Stomach (tissue), 9 donors: ENCODE results near the gene PLXDC1. TPM values are rescaled to one million over a fixed set of nuclear protein-coding genes. Genes with fewer than 3 reads are reported as not detected.

ENCODE experiments used
- DNase-seq, 2 donors: peaks; one replicate each; pipeline versions ENCODE4 v3.0.0 to v3.0.0-alpha.2; 2013 to 2019
- H3K27ac ChIP-seq, 5 donors: fragments of 200-600 bp in 4 of 5; sonication (generic) in 4 of 5; one replicate each; pipeline ENCODE4 v1.5.1; 2013 to 2019; ENCODE audit warnings: mild to moderate bottlenecking in 1 of 5, moderate library complexity in 1 of 5
- H3K27me3 ChIP-seq, 3 donors: fragments of 200-600 bp; sonication (generic); one replicate each; pipeline ENCODE4 v1.5.1; 2017 to 2019; ENCODE audit warnings: mixed run types in 1 of 3
- H3K36me3 ChIP-seq, 4 donors: fragments of 200-600 bp; sonication (generic); 1 replicate in 3 of 4; 2 replicates in 1 of 4; pipeline ENCODE4 v1.5.1; 2016 to 2019
- H3K4me1 ChIP-seq, 4 donors: fragments of 200-600 bp; sonication (generic); one replicate each; pipeline ENCODE4 v1.5.1; 2016 to 2019
- H3K4me3 ChIP-seq, 4 donors: fragments of 200-600 bp; sonication (generic) in 3 of 4; one replicate each; pipeline ENCODE4 v1.5.1; 2016 to 2019; ENCODE audit warnings: mild to moderate bottlenecking in 1 of 4
- H3K9me3 ChIP-seq, 4 donors: fragments of 200-600 bp; sonication (generic); one replicate each; pipeline ENCODE4 v1.5.1; 2016 to 2019
- CTCF ChIP-seq, 7 experiments: fragments of 450-650 bp in 4 of 7; fragments of 200-600 bp in 3 of 7; sonication (generic) in 3 of 7; IDR thresholded peaks; one replicate each; pipeline ENCODE4 v1.5.1; 2016 to 2019; ENCODE audit warnings: antibody characterized with exemption in 7 of 7, control low read depth in 2 of 7, mild to moderate bottlenecking in 1 of 7
- EP300 ChIP-seq: sonication (generic); formaldehyde crosslinking; IDR thresholded peaks from one replicate; pipeline ENCODE4 v1.6.1; 2017; ENCODE audit warnings: antibody characterized with exemption
- POLR2A ChIP-seq, 4 donors: fragments of 450-650 bp; IDR thresholded peaks; one replicate each; pipeline ENCODE4 v1.6.1; 2016; ENCODE audit warnings: antibody characterized with exemption in 4 of 4, control low read depth in 2 of 4, mild to moderate bottlenecking in 1 of 4, moderate library complexity in 1 of 4
- POLR2AphosphoS5 ChIP-seq, 3 donors: sonication (generic); formaldehyde crosslinking; IDR thresholded peaks; one replicate each; pipeline ENCODE4 v1.6.1; 2016; ENCODE audit warnings: antibody characterized with exemption in 3 of 3
- WGBS, 5 donors: extraction: QIAGEN DNeasy Blood & Tissue Kit in 3 of 5; methylation state at CpG; one replicate each; pipeline versions ENCODE4 v1.1.5 to v1.1.7; 2013 to 2018; 5-methylcytosine and 5-hydroxymethylcytosine counted together
- intact Hi-C: fragments of 100-400 bp; cut with DNase I; formaldehyde crosslinking; loops from one replicate; pipeline ENCODE4 v1.15.1; 2023; ENCODE audit warnings: low total_unique reads
- polyA plus RNA-seq, 3 donors: library from polyadenylated mRNA; stranded (reverse); fragments of 200-250 nt; gene quantifications; one replicate each; pipeline ENCODE4 v1.2.3, GENCODE V29; 2013
- total RNA-seq, 5 donors: library from RNA; depleted of rRNA; stranded (reverse); fragments of >200 nt; gene quantifications; one replicate each; pipeline versions ENCODE4 v1.1.0 to v1.2.3, GENCODE V29; 2014 to 2016
- donor health status: healthy with polysubstance abuse.
- donor health status: Bipolar disorder and iron deficiency.
- donor health status: healthy.

PLXDC1 gene
- total and polyA plus RNA-seq, 8 donors, result 0.58 to 77.2 (median 4.4) TPM

GRCh38 chr17:39138431-39139160 lies 12.8 kb downstream of the PLXDC1 start:
- H3K27me3 ChIP-seq, result no peaks in the 10 kb centered on the region
- H3K4me1 ChIP-seq, result peaks cover 0 to 5% (median 1%) of the 10 kb centered on the region in 4 donors
- no peaks in the 10 kb centered on the region for H3K9me3 ChIP-seq
- H3K36me3 ChIP-seq, result no peaks in the 10 kb centered on the region
- 76 to 85% (median 84%) methylated on average over 13 of the region's 13 CpGs for WGBS, 5 donors
- TF ChIP-seq POLR2A (IDR thresholded peaks at IDR 0.05), result no peak
- no peak for TF ChIP-seq CTCF (IDR thresholded peaks at IDR 0.05)
- no peak for TF ChIP-seq POLR2AphosphoS5 (IDR thresholded peaks at IDR 0.05)
- no peak for TF ChIP-seq EP300
- no peak overlapping the region for H3K27ac ChIP-seq
- intact Hi-C loops, result no loop called here
- H3K4me3 ChIP-seq, result no peak overlapping the region
- no peak for DNase-seq

DNA sequence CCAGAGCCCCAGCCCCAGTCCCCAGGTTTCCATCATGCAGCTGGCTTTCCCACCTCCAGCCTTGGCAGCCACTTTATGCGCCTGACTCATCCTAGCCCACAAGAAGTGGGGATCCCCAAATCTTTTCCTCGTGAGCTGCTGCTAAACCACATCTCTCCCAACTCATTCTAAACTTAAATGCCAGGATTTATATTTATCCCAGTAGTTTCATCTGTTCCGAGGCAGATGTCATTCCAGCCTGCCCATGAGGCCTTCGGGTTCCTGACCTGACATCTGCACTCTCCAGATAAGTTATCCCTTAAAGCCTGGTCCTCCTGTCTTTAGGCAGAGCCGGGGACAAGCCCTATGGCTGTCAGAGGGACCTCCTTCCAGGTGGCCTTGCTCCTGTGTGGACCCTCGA lies 16.6 kb downstream of the PLXDC1 start:
- TF ChIP-seq EP300, result no peak
- TF ChIP-seq POLR2AphosphoS5 (IDR thresholded peaks at IDR 0.05), result no peak
- TF ChIP-seq CTCF (IDR thresholded peaks at IDR 0.05), result no peak
- no peak for TF ChIP-seq POLR2A (IDR thresholded peaks at IDR 0.05)
- no peak for DNase-seq
- no peak overlapping the region for H3K27ac ChIP-seq

GRCh38 chr17:39132192-39132610 lies 19.2 kb downstream of the PLXDC1 start:
- TF ChIP-seq CTCF (IDR thresholded peaks at IDR 0.05) (no peak), POLR2A (IDR thresholded peaks at IDR 0.05) (no peak), EP300 (no peak), POLR2AphosphoS5 (IDR thresholded peaks at IDR 0.05) (no peak)
- Histone ChIP-seq H3K36me3 (no peaks in the 10 kb centered on the region), H3K4me3 (no peak overlapping the region), H3K9me3 (no peaks in the 10 kb centered on the region), H3K27me3 (no peaks in the 10 kb centered on the region), H3K4me1 (no peaks in the 10 kb centered on the region), H3K27ac (no peak overlapping the region)
- DNase-seq, result peak in 1 of 2 donors; percentile 56
- 78 to 82% (median 81%) methylated on average over 7 of the region's 7 CpGs for WGBS, 5 donors
- intact Hi-C loops, result no loop called here

More for the DNA sequence above, 16.6 kb downstream of the PLXDC1 start:
- H3K9me3 ChIP-seq, result no peaks in the 10 kb centered on the region
- no peaks in the 10 kb centered on the region for H3K4me1 ChIP-seq
- 69 to 84% (median 75%) methylated on average over 6 of the region's 6 CpGs for WGBS, 5 donors
- no peaks in the 10 kb centered on the region for H3K36me3 ChIP-seq
- no peaks in the 10 kb centered on the region for H3K27me3 ChIP-seq
- H3K4me3 ChIP-seq, result no peak overlapping the region
- intact Hi-C loops, result no loop called here

- no peaks in the 10 kb centered on the region for H3K9me3 ChIP-seq
- no peak for DNase-seq
- H3K27me3 ChIP-seq, result no peaks in the 10 kb centered on the region
- H3K27ac ChIP-seq, result peak overlapping the region in 1 of 5 donors; percentile 42
- no peaks in the 10 kb centered on the region for H3K4me1 ChIP-seq
- 70 to 76% (median 74%) methylated on average over 6 of the region's 6 CpGs for WGBS, 5 donors
- intact Hi-C loops, result no loop called here
- H3K36me3 ChIP-seq, result no peaks in the 10 kb centered on the region
- TF ChIP-seq CTCF (IDR thresholded peaks at IDR 0.05) (no peak), EP300 (no peak), POLR2A (IDR thresholded peaks at IDR 0.05) (no peak), POLR2AphosphoS5 (IDR thresholded peaks at IDR 0.05) (no peak)
- no peak overlapping the region for H3K4me3 ChIP-seq
Measured at GRCh38 chr17:39131616-39132015, 19.8 kb downstream of the PLXDC1 start.
